ENCODE data around the gene COPG2.

DNA sequence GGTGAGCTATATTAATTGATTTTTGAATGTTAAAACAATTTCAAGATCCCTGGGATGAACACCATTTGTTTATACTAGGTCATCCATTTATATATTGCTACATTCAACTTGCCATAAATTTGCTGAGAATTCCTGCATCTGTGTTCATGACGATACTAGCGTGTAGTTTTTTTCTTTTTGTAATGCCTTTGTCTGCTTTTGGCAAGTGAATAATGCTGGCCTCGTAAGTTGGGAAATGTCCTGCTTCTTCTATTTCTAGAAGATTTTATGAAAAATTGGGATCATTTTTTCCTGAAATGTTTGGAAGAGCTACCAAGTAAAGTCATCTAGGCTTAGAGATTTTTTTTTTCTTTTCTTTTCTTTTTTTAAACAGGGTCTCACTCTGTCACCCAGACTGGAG, 189.6 kb downstream of the COPG2 start:
- TF ChIP-seq SUZ12 (IDR thresholded peaks at IDR 0.05; ENCODE audit: extremely low read depth, insufficient read depth, insufficient read length) (no peak), ZNF274 (IDR thresholded peaks at IDR 0.05; ENCODE audit: low read depth, low read length) (no peak), YY1 (IDR thresholded peaks at IDR 0.05; ENCODE audit: insufficient read depth, insufficient read length) (no peak)
